ENCODE measurements around the gene ABCD4. TPM values are rescaled to one million over a fixed set of nuclear protein-coding genes. Genes with fewer than 3 reads are reported as not detected.

The ABCD4 gene
- total RNA-seq, 1 experiment from 2014 or later = 45.3 TPM

GRCh38 chr14:74309125-74310022 lies 6.6 kb upstream of the ABCD4 start:
- intact Hi-C loops (cut with micrococcal nuclease) = no loop called here
- DNase-seq (ENCODE audit: low read depth, low spot score) = no peak
- no peak for ATAC-seq
- Histone ChIP-seq H4K20me1 (ENCODE audit: insufficient read depth) (no peaks in the 10 kb centered on the region), H3K27me3 (ENCODE audit: insufficient read depth, low read length) (no peaks in the 10 kb centered on the region), H3K4me3 (replicated peaks in 1 of 2; ENCODE audit: low read depth in 1 of 2, low read length in 2 of 2) (no peak overlapping the region), H3K36me3 (ENCODE audit: control insufficient read depth in 1 of 2, insufficient read depth in 2 of 2, low read length in 2 of 2) (no peaks in the 10 kb centered on the region), H3K9me3 (ENCODE audit: control insufficient read depth in 1 of 2, insufficient read depth in 1 of 2, low read depth in 1 of 2, low read length in 2 of 2) (no peaks in the 10 kb centered on the region), H3K4me1 (ENCODE audit: control insufficient read depth in 1 of 2, insufficient read depth in 2 of 2, low read length in 2 of 2) (peaks cover 5 to 6% of the 10 kb centered on the region in 2 experiments; a peak in 3 of 4 replicates), H3K79me2 (ENCODE audit: insufficient read depth, low read length) (no peaks in the 10 kb centered on the region), H3K9ac (ENCODE audit: low read length) (no peak overlapping the region), H2AFZ (ENCODE audit: low read depth, low read length, poor library complexity, severe bottlenecking) (no peak overlapping the region), H3K4me2 (ENCODE audit: low read length) (no peak overlapping the region), H3K27ac (ENCODE audit: low read depth, low read length) (no peak overlapping the region), H3K9me2 (ENCODE audit: insufficient read depth) (no peaks in the 10 kb centered on the region)
- POLR2A ChIA-PET = interaction anchor here (0.6 kb wide), 1 partner anchor 1014 kb away, joined by 3 read pairs; no protein-coding TSS in a partner anchor
- CTCF ChIA-PET = no interaction called here
- RAD21 ChIA-PET (ENCODE audit: low non-redundant PET in 1 of 2, low total read pairs in 2 of 2, uncharacterized antibody in 2 of 2, unreplicated experiment in 2 of 2) = no interaction called here
- TF ChIP-seq SP1 (IDR thresholded peaks at IDR 0.05; ENCODE audit: low read depth) = no peak
- no peak for TF ChIP-seq ZBTB33 (IDR thresholded peaks at IDR 0.05; ENCODE audit: extremely low read depth, insufficient replicate concordance, low read length)
- TF ChIP-seq POLR2AphosphoS5 (IDR thresholded peaks at IDR 0.05; ENCODE audit: low read depth, low read length) = no peak
- TF ChIP-seq REST (IDR thresholded peaks at IDR 0.05; ENCODE audit: low read depth) = no peak
- TF ChIP-seq JUND (IDR thresholded peaks at IDR 0.05) = no peak
- no peak for TF ChIP-seq CTCF (IDR thresholded peaks at IDR 0.05 in 2 of 3, conservative IDR thresholded peaks at IDR 0.05 in 1 of 3; ENCODE audit: borderline replicate concordance in 1 of 3, insufficient read depth in 1 of 3, low read depth in 2 of 3, low read length in 2 of 3)
- TF ChIP-seq POLR2A (IDR thresholded peaks at IDR 0.05; ENCODE audit: borderline replicate concordance, extremely low read depth, insufficient read depth, insufficient read length) = no peak
- no peak for TF ChIP-seq MAX (IDR thresholded peaks at IDR 0.05)
- TF ChIP-seq CBX3 (IDR thresholded peaks at IDR 0.05; ENCODE audit: low read depth) = no peak
- TF ChIP-seq SRF (IDR thresholded peaks at IDR 0.05; ENCODE audit: low read depth) = no peak
- TF ChIP-seq EZH2 (IDR thresholded peaks at IDR 0.05) = no peak
- no peak for TF ChIP-seq SIN3A (IDR thresholded peaks at IDR 0.05; ENCODE audit: low read depth)
- no peak for TF ChIP-seq RAD21 (IDR thresholded peaks at IDR 0.05; ENCODE audit: low read depth)
- no peak for TF ChIP-seq CEBPB (IDR thresholded peaks at IDR 0.05; ENCODE audit: low read depth)
- no peak for TF ChIP-seq EZH2phosphoT487 (IDR thresholded peaks at IDR 0.05; ENCODE audit: borderline replicate concordance)
- no peak for TF ChIP-seq FOSL1 (IDR thresholded peaks at IDR 0.05; ENCODE audit: low read depth)
- TF ChIP-seq YY1 (IDR thresholded peaks at IDR 0.05; ENCODE audit: extremely low read depth, insufficient replicate concordance, low read depth, low read length) = no peak
- no peak for TF ChIP-seq ATF3 (IDR thresholded peaks at IDR 0.05)
- TF ChIP-seq TCF7L2 (IDR thresholded peaks at IDR 0.05; ENCODE audit: borderline replicate concordance, extremely low read depth, insufficient read depth, insufficient read length) = no peak
- no peak for TF ChIP-seq ZFX (IDR thresholded peaks at IDR 0.05)
- BruUV-seq (replicated peaks) = no TSS peak
